ENCODE measurements around the gene ATG3.

- no peak for TF ChIP-seq ZBTB26 (tag by site-specific recombination; optimal IDR thresholded peaks at IDR 0.05)
- TF ChIP-seq BCL11A (tag by site-specific recombination; IDR thresholded peaks at IDR 0.05; ENCODE audit: low read depth) = no peak
- no peak for TF ChIP-seq CTCF (tag by site-specific recombination; IDR thresholded peaks at IDR 0.05)
- TF ChIP-seq ZNF335 (tag by site-specific recombination; conservative IDR thresholded peaks at IDR 0.05) = no peak
- no peak for TF ChIP-seq ZBTB8A (tag by site-specific recombination; IDR thresholded peaks at IDR 0.05)
- no peak for TF ChIP-seq HOXC10 (CRISPR knock-in tag; IDR thresholded peaks at IDR 0.05)
- TF ChIP-seq ZNF121 (tag by site-specific recombination; IDR thresholded peaks at IDR 0.05) = no peak
- TF ChIP-seq ZNF140 (tag by site-specific recombination; IDR thresholded peaks at IDR 0.05) = no peak
- no peak for TF ChIP-seq TCF7L2 (IDR thresholded peaks at IDR 0.05; ENCODE audit: borderline replicate concordance, low read depth, low read length)
- TF ChIP-seq ZNF513 (tag by site-specific recombination; IDR thresholded peaks at IDR 0.05) = no peak
Observed at GRCh38 chr3:112491373-112491772, 70.4 kb downstream of the ATG3 start.
